GM19239 (cell line): ENCODE measurements around the gene IGF2.
"Not testable (repeated sequence)": the region's sequence is repeated elsewhere in the genome, so short reads cannot be mapped to it uniquely, and the experiment has no call there.

Experiments
- DNase-seq: peaks from one replicate; pipeline ENCODE4 v3.0.0; 2011; ENCODE audit warnings: low spot score; ENCODE audit not compliant: insufficient read length
- FAIRE-seq: peaks from 2 replicates; lab custom pipeline; 2011; peaks lifted over from hg19 to GRCh38; lab: Jason Lieb, UNC

Gene IGF2

DNA sequence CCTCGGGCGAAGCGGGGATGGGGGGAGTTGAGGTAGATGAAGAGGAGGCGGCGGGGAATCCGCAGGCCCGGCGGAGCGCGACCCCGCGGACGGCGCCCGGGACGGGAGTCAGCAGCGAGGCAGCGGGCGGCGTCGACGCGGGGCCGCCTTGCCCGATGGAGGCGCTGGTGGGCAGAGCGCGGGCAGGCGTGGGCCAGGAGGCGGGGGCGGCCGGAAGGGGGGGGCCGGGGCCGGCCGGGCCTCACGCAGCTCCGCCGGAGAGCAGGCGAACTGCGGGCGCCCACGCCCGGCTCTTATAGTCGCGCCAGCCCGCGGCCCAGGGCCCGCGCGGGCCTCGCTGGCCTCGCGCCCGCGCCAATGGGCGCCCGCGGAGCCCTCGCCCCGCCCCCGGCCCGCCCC lies at the start of gene IGF2:
IGF2 (minus strand) TSS at position 267 of the 399 bp plus-strand sequence. CDS start 3,866 bp downstream, outside the sequence.
- DNase-seq (no peak), FAIRE-seq (no peak)

DNA sequence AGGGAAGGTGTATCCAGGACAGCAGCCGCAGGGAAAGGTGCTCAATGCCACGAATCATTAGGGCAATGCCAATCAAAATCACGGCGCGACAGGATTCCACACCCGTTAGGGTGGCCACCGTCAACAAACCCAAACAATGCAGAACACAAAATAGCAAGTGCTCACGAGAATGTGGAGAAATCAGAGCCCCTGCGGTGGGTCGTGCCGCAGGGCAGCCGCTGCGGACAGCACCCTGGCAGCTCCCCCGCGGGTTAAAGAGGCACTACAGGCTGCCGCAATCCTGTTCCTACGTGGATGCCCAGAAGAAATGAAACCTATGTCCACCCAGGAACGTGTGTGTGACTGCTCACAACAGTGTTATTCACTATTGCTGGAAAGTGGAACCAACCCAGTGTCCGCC lies 49.6 kb upstream of the IGF2 start:
- FAIRE-seq (no peak), DNase-seq (no peak)

- FAIRE-seq = no peak
- no peak for DNase-seq
Observed at GRCh38 chr11:2187280-2187707, 48.1 kb upstream of the IGF2 start.

DNA sequence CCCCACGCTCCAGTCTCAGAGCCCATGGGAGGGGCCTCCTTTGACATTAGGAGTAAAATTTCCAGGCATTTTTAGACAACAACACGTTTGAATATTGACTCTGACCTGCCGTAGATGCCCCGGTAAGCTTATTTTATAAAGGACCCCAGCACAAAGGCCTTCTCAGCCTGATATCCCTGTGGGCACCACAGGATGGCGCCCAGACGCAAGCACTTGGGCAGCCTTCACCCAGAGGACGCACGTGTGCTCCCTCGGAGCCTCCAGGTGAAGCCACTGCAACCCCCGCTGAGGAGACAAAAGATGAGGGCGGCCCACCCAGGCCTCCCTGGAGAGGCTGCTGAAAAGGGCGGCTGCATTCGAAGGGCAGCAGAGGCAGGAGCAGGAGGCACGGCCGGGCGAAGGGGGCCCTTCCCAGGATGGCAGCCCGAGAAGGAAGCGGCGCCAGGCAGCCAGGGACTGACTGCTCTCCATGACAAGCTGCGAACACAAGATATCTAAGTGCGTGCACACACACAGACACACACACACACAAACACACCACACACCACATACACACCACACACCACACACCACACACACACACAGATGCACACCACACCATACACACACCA lies 47.6 kb upstream of the IGF2 start:
- DNase-seq (no peak), FAIRE-seq (no peak)

GRCh38 chr11:2185324-2186085 lies 46.3 kb upstream of the IGF2 start:
- FAIRE-seq (no peak), DNase-seq (no peak)

- DNase-seq (no peak), FAIRE-seq (no peak)
Observed at GRCh38 chr11:2182692-2183474, 43.7 kb upstream of the IGF2 start.

- DNase-seq (no peak), FAIRE-seq (no peak)
Observed at GRCh38 chr11:2182075-2182474, 42.9 kb upstream of the IGF2 start.

DNA sequence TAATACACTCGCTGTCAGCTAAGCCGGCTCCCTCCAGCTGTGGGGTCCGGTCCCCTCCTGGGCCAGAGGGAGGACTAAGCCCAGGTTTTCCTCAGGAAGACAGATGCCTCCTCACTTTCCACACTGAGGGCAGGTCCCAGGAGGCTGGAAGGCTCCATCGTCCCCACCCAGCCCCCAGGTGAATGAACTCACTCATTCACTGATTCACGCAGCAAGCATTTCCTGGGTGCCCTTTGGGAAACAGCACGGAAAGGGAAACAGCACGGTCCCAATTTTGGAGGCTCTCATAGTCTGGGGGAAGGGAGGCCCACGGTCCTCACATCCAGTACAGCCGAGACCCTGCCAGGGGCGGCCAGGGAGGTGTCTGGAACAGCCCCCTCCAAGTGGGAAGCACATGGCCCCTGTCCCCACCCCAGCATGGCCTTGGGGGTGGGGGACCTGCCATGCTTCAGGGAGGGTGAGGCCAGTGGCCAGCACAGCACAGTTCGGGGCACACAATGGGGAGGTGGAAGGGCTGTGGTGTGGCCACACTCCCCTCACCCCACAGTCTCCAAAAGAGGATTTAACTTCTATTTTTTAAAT lies 41.7 kb upstream of the IGF2 start:
- no peak for FAIRE-seq
- DNase-seq = no peak

DNA sequence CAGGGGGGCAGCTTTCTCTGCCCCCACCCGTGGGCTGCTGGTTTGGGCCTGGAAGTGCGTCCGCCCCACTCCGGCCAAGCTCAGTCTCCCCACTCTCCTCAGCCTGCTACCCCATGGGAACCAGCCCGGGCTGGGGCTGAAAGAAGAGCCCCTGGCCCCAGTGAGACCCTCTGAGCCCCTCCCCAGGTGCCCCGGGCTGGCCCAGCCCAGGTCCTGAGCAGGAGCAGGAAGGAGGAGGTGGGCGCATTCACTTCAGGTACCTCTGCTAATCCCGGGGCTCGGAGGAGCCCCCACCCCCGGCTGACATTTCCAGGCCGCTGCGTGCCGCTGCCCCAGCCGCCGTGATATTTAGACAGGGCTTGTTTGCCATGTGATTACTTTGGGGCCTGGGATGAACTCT lies 41.2 kb upstream of the IGF2 start:
- FAIRE-seq (no peak), DNase-seq (no peak)

DNA sequence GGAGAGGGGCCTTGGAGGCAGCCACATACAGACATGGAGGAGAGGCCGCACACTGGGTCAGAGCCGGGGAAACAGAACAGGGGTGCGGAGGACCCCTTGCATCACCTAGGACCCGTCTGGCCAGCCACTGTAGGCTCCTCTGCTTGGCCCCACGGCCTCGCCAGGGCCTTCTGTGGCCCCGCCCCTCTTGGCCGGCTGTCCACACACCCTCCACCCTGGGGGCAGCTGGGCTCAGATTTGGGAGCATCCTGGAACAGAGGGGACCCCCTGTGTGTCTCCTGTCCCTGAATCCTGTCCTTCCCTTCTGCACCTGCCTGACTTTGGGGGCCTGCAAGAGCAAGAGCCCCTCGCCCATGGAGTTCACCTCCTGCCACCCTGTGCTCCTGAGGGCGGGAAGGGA lies 40.3 kb upstream of the IGF2 start:
- FAIRE-seq (no peak), DNase-seq (no peak)

DNA sequence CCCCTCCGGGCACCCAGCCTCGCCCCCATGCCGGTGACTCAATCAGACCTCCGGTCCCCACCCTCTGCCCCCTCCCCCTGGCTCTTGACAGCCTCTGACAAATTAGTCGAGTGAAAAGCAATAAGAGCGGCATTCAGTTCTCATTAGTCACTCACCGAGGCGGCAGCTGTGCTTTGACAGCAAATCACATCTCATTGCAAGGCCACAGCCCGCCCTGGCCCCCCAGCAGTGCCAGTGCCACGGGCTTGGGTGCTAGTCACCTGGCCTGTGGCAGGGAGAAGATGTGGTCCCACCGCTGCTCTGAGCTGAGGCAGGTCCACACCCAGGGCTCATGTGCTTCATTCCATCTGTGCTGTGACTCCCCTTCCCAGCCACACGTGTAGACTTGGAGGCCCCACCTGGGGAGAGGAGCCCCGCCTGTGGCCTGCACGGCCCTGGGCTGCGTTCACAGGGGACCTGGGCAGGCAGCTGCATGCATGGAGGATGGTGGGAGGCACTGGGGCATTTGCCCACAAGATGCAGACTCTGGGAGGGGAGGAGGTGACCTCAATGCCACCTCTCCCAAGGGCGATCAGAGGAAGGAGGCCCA lies 39.8 kb upstream of the IGF2 start:
- FAIRE-seq = no peak
- DNase-seq = no peak

- not testable (repeated sequence) for FAIRE-seq
Observed at GRCh38 chr11:2178055-2178773, 39.0 kb upstream of the IGF2 start.

GRCh38 chr11:2177076-2177475 lies 37.9 kb upstream of the IGF2 start:
- FAIRE-seq (no peak), DNase-seq (no peak)

More at GRCh38 chr11:2178055-2178773, 39.0 kb upstream of the IGF2 start:
- not testable (repeated sequence) for DNase-seq

- FAIRE-seq (no peak), DNase-seq (no peak)
Observed at GRCh38 chr11:2176389-2176900, 37.3 kb upstream of the IGF2 start.

- DNase-seq = no peak
- FAIRE-seq = no peak
Observed at GRCh38 chr11:2175659-2176058, 36.5 kb upstream of the IGF2 start.

- FAIRE-seq = no peak
- DNase-seq = no peak
Observed at GRCh38 chr11:2174361-2174760, 35.2 kb upstream of the IGF2 start.

GRCh38 chr11:2173761-2174160 lies 34.6 kb upstream of the IGF2 start:
- no peak for DNase-seq

DNA sequence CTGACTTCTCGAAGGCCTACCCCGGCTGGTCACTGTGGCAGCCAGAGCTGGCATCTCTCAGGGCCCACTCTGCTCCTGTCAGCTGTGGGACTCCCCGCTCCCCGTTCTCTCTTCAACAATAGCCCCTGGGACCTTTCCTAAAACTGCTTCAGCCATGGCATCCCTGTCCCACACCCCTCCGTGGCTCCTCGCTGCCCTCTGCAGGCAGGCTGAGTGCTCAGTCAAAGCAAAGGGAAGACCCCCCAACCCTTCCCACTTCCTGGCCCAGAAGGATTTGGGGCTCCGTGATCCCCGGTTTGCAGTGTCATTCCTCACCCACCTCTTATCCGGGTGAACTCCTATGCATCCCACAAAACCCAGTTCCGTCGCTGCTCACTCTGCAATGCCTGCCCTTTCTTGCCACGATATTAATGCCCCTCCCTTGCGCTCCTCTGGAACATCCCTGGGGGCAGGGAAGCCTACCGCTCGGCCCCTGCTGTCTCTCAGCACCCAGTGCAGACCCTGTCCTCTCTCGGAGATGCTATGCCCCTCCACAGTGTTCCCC lies 34.0 kb upstream of the IGF2 start:
- FAIRE-seq (no peak), DNase-seq (no peak)

More at GRCh38 chr11:2173761-2174160, 34.6 kb upstream of the IGF2 start:
- no peak for FAIRE-seq

DNA sequence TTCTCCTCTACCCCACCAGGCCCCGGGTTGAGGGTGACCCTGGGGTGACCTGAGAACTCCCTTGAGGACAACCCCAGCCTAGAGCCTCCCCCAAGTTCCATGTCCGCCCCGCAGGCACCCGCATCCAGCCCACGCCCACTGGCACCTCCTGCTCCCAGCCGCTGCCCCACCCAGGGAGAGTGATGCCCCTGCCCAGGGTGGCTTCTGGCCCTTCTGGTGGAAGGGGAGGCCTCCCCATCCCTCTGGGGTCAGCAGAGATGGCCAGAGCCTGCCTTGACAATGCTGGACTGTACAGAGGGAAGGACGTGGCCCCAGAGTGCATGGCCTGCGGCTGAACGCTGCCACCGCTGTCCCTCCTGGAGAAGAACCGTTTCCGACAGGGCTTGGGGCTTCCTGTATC lies 33.5 kb upstream of the IGF2 start:
- FAIRE-seq (no peak), DNase-seq (no peak)
